ENCODE measurements around the gene KCNK10.

DNA sequence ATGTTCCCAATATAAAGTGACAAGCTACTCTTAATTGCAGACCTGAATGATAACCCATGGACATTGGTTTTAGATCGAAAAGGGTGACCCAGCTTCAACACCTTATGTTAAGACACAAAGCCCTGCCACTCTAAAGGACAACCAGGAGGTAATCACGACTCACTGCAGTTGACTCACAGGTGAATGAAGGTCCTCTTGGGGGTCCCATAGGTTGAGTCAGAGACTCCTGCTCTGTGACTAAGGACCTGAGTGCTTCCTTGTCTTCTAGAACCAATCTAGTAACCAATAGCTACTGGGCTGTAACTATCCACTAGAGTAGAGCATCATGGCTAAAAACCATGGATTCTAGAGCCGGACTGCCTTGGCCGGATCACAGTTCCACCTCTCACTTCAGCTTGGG is 73.8 kb downstream of the KCNK10 start:
- TF ChIP-seq CTCF (IDR thresholded peaks at IDR 0.05 in 4 of 5, conservative IDR thresholded peaks at IDR 0.05 in 1 of 5) (no peak), POLR2A (IDR thresholded peaks at IDR 0.05) (no peak)

Measured in gastrocnemius medialis (tissue), 4 donors.